HG03432 (cell line): ENCODE measurements around the gene CHST3.
"Not testable (repeated sequence)": the region's sequence is repeated elsewhere in the genome, so short reads cannot be mapped to it uniquely, and the experiment has no call there.

Experiments used
- ATAC-seq: cut with Tn5 transposase; IDR thresholded peaks from one replicate; pipeline ENCODE4 v1.9.1; 2021; ENCODE audit warnings: mild to moderate bottlenecking, moderate library complexity; ENCODE audit not compliant: unreplicated experiment

Gene CHST3

DNA sequence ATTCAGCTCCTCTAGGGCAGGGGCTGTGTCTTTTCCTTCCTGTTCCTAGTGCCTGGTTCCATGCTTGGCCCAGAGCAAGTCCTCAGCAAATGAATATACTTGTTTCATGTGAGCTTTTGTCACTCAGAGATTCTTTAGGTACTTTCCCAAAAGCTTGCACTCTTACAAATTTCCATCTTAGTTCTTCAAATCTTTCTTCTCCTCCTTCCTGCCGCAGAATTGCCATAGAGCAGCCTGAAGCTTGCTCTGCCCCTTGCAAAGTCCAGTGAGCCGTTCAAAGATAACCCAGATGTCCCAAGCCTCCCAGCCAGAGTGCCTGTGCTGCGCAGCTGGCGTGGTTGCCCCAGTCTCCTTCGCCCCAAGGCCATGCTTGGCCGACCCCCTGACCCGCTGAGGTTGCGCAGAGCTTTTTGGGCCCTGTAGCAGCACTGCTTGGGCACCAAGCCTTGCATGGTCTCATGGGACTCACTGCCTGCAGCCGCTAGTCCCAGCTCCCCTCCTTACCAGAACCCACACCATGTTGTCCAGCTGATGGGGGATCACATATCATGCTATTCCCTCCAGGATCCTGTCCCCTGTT is 20.7 kb downstream of the CHST3 start:
- peak; percentile 49 for ATAC-seq

GRCh38 chr10:71985542-71986250 is 21.5 kb downstream of the CHST3 start:
- ATAC-seq: peak; percentile 48

DNA sequence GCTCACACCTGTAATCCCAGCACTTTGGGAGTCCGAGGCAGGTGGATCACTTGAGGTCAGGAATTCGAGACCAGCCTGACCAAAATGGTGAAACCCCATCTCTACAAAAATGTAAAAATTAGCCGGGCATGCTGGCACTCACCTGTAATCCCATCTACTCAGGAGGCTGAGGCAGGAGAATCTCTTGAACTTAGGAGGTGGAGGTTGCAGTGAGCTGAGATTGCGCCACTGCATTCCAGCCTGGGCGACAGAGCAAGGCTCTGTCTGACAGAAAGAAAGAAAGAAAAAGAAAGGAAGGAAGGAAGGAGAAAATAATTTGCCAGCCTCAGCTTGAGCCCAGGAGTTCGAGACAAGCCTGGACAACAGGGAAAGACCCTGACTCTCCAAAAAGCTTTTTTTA is 24.7 kb downstream of the CHST3 start:
- not testable (repeated sequence) for ATAC-seq

DNA sequence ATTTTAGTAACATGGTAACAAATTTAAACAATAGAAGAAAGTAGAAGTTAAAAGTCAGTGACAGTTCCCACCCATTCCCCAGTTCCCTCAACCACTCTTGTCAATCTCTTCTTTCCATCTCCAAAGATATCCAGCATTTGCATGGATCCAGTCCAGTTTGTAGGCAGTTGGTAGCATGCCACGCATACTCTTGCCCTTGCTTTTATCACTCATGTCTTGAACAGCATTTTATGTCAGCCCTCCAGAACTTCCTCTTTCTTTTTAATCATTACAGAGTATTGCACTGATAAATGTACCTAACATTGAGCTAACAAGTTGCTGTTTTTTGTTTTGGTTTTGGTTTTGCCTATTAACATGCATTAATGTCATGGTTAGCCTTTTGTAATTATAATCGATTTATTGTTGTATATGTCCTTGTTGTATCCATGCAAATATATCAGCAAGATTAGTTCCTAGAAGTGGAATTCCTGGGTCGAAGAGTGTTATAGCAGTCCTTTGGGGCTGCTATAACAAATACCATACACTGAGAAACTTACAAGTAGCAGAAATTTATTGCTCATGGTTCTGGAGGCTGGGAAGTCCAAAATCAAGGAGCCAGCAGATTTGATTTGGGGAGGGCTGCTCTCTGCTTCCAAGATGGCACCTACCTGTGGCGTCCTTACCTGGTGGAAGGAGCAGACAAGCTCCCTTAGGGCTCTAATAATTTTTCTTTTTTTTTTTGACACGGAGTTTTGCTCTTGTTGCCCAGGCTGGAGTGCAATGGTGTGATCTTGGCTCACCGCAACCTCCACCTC is 25.7 kb downstream of the CHST3 start:
- ATAC-seq: no peak

DNA sequence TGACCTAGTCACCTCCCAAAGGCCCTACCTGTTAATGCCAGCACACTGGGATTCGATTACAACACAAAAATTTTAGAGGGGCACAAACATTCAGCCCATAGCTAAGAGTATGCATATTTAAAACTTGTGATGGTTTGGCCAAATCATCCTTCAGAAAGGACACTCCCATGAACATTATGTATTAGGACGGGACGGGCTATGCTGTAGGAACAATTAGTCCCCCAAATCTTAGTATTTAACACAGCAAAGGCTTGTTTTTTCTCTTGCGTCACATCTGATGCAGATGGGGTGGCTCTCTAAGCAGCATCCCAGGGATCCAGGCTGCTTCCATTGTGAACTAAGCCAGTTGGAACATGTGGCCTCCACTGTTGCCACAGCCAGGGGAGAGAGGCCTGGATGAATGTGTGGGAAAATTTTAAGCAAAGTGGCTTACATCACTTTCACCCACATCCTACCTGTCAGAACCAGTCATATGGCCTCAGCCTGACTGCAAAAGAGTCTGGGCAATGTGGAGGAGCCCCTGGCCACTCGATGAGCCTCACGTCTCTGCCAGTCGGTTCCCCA is 26.6 kb downstream of the CHST3 start:
- no peak for ATAC-seq

DNA sequence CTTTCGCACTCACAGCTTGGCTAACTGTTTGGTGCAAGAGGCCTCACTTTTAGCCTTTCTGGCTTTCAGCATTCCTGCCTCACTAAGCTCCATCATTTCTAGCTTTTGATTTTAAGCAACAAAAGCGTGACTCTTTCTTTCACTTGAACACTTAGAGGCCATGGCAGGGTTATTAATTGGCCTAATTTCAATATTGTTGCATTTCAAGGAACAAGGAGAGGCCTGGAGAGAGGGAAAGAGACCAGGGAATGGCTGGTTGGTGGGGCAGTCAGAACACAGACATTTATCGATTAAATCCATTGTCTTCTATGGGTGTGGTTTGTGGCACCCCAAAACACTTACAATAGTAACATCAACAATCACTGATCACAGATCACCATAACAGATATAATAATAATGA is 31.3 kb downstream of the CHST3 start:
- no peak for ATAC-seq

- ATAC-seq: no peak
Observed at GRCh38 chr10:71995887-71996575, 31.8 kb downstream of the CHST3 start.

DNA sequence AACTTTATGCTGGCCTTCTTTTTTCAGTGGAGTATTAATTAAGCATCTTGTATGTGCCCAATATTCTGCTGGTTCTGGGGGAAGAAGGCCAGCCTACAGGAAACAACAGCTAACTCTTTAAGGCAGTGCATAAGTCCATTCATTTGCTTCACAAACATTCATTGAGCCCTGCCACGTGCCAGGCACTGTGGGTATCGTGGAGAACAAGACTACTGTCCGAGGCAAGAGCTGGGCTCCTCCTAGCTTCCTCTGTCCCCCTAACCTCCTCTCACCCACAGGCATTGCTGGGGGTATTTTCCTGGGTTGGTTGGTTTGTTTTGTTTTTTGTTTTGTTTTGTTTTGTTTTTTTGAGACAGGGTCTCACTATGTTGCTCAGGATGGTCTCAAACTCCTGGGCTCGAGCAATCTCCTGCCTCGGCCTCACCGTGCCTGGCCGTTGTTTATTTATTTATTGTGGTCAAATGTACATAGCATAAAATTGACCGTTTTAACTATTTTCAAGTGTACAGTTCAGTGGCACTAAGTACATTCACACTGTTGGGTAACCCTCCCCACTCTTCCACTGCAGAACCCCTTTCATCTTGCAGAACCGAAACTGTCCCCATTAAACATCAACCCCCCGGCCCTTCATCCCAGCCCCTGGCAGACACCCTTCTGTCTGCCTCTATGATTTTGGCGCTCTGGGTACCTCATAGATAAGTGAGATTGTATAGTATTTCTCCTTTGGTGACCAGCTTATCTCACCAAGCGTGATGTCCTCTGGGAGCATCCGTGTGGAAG is 32.6 kb downstream of the CHST3 start:
- ATAC-seq: no peak

GRCh38 chr10:71998119-71998839 is 34.1 kb downstream of the CHST3 start:
- ATAC-seq: no peak

DNA sequence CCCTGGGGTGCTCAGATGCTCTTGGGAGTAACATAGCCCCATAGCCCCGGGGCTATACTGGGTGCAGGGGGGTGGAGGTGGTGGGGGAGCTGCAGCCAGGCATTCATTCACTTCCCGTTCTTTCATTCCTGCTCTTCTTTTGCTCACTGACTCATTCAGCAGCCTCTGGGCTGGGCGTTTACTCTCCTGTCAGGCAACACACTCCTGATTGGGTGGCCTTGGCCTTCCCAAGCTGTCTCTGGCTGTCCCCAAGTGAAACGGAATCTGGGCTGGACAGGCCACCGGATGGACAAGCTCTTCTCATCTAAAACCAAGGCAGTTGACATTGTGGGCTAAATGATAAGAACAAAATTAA is 34.6 kb downstream of the CHST3 start:
- ATAC-seq: no peak

DNA sequence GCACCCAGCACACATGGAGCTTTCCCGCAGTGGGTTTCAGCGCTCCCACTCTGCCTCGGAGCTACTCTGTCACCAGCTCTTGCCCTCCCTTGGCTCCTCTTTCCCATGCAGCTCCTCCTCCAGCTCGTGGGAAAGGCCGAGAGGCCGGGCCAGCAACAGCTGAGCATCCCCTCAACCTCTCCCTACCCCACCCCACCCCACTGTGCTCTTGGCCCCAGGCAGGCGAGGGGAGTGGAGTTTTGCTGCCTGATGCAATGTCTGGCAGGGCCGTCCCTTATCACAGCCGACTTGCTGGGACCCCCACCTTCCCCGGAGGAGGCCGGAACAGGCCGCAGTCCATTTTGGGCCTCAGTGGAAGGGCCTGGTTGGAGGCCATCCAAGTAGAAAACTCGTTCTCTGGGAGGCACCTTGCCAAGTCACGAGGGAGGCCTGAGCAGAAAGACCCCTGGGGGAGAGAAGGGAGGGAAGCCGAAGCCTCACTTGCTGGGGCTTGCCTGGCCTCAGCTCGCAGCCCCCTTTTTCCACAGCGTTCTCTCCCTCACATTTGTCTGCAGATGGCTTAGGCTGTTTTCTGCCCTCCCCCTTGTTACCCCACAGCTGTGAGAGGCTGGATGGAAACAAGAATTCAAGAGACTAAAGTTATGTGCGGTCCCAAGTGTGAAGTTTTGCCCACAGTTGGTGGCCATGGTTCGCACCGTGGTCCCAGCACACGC is 35.3 kb downstream of the CHST3 start:
- ATAC-seq: no peak

- no peak for ATAC-seq
Observed at GRCh38 chr10:72000073-72001032, 36.2 kb downstream of the CHST3 start.

DNA sequence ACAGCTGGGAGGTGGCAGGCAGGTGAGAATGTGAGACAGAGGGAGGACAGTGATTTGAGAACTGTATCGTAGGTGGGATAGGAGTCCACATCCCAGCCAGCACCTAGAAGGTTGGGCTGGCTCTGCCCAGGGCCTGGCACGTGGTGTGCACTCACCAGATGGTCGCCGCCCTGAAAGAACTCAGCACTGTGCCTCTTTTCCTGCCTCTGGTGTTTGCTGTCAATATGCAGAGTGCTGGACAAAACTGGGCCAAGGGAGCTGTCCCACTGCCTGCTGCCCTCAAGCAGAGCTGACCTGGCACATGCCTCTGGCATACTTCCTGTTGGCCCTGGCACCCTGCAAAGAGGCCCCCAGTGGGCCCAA is 36.8 kb downstream of the CHST3 start:
- no peak for ATAC-seq

DNA sequence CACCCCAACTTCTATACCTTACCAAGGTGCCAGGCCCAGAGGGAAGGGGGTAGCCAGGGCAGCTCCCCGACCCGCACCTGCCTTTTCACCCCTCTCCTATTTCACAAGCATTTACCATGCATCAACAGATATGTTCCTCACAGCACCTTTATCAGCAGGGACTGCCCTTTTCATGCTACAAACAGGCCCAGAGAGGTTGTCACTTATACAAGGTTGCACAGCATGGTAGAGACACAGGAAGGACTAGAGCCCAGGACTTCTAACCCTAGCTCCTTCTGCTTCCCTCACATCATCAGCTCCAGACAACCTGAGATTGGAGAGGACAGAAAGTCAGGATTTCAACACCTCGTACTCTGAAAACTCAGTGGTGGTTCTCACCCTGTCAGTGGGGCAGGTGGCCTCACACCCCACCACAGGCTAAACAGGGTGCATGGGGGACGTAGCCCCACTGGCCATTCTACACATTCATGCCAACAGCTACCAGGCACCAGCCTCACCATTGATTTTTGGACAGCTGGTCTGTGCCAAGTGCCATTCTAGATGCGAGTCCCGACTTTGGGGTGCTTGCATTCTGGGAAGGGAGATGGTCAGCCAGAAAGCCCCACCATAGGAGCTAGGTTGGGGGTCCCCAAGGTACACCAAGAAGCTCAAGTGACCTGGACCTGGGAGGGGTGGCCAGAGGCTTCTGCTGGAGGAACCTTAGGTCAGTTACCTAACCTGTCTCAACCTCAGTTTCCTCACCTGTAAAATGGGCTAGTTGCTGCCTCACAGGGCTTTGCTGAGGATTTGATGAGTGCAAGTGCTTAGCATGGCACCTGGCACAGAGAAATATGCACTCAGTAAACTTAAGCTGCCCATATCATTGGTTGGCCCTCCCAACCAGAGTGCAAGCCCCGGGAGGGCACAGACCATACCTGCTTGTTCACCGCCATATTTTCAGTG is 38.4 kb downstream of the CHST3 start:
- ATAC-seq: no peak

DNA sequence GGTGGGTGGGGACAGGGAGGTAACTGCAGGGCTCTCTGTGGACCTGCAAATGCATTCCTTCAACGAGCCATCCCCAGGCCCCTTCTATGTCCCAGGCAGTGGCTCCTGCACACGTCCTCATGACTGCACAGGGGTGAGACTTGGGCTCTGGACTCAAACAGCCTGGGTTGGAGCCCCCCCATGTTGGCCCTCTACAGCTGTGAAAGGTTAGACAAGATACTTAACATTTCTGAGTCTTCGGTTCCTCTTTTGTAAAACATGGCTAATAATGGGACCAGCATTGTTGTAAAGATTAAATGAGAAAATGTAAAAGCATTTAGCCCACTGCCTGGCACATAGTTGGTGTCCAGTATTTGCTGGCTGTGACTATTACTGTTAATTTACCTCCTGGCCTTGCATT is 41.8 kb downstream of the CHST3 start:
- ATAC-seq: no peak

DNA sequence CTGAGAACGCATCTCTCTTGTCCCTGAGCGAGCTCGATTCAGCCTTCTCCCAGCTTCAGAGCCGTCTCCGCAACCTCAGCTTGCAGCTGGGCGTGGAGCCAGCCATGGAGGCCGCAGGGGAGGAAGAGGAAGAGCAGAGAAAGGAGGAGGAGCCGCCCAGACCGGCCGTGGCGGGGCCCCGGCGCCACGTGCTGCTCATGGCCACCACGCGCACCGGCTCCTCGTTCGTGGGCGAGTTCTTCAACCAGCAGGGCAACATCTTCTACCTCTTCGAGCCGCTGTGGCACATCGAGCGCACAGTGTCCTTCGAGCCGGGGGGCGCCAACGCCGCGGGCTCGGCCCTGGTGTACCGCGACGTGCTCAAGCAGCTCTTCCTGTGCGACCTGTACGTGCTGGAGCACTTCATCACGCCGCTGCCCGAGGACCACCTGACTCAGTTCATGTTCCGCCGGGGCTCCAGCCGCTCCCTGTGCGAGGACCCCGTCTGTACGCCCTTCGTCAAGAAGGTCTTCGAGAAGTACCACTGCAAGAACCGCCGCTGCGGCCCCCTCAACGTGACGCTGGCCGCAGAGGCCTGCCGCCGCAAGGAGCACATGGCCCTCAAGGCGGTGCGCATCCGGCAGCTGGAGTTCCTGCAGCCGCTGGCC is 43.2 kb downstream of the CHST3 start:
- ATAC-seq: no peak
